CD4-positive, alpha-beta T cell (primary cell): ENCODE data around the gene KHDC1L. TPM values are rescaled to one million over a fixed set of nuclear protein-coding genes. Genes with fewer than 3 reads are reported as not detected.
"Not testable (repeated sequence)": the region's sequence is repeated elsewhere in the genome, so short reads cannot be mapped to it uniquely, and the experiment has no call there.

Source experiments
- ATAC-seq: fragments of 200-7000 bp; cut with Tn5 transposase; one replicate; pipeline ENCODE4 v1.10.0; 2022; ENCODE audit warnings: mild to moderate bottlenecking; ENCODE audit not compliant: poor library complexity
- CTCF ChIA-PET: fragments of 350-600 bp; sonication (Branson Sonifier 250); formaldehyde crosslinking; loops from one replicate; lab custom pipeline; 2021; ENCODE audit warnings: antibody characterized with exemption, inconsistent platforms; lab: Charles Lee
- POLR2A ChIA-PET: fragments of 350-600 bp; sonication (Branson Sonifier 250); formaldehyde crosslinking; loops from one replicate; lab custom pipeline; 2021; ENCODE audit warnings: antibody characterized with exemption, inconsistent platforms; lab: Charles Lee
- DNase-seq, 14 experiments: peaks; one replicate each; pipeline ENCODE4 v3.0.0-alpha.2; 2013 to 2020; ENCODE audit warnings: mixed read lengths in 2 of 14
- H3K27ac ChIP-seq, 2 donors: one replicate each; pipeline versions ENCODE4 v1.5.1 to v1.7.0; 2013; ENCODE audit warnings: low read length in 2 of 2, low read depth in 1 of 2, mild to moderate bottlenecking in 1 of 2
- H3K27me3 ChIP-seq, 2 experiments: 1 replicate in 1 of 2; 2 replicates in 1 of 2; pipeline versions ENCODE4 v1.6.1 to v1.7.0; 2013; ENCODE audit warnings: low read length in 2 of 2, control low read depth in 1 of 2, mild to moderate bottlenecking in 1 of 2, moderate library complexity in 1 of 2; ENCODE audit not compliant: insufficient read depth in 2 of 2, control insufficient read depth in 1 of 2
- H3K36me3 ChIP-seq: one replicate; pipeline ENCODE4 v1.6.1; 2013; ENCODE audit warnings: low read length, control low read depth; ENCODE audit not compliant: insufficient read depth
- H3K4me1 ChIP-seq: one replicate; pipeline ENCODE4 v1.6.1; 2013; ENCODE audit warnings: low read length, control low read depth; ENCODE audit not compliant: insufficient read depth
- H3K4me3 ChIP-seq: one replicate; pipeline ENCODE4 v1.5.1; 2013; ENCODE audit warnings: mild to moderate bottlenecking, low read length, moderate library complexity
- H3K9me3 ChIP-seq, 2 experiments: 1 replicate in 1 of 2; 2 replicates in 1 of 2; pipeline versions ENCODE4 v1.6.1 to v1.7.0; 2013; ENCODE audit warnings: low read length in 2 of 2, mild to moderate bottlenecking in 2 of 2, control low read depth in 1 of 2, moderate library complexity in 1 of 2; ENCODE audit not compliant: control insufficient read depth in 1 of 2, insufficient read depth in 1 of 2
- H3K27ac Mint-ChIP-seq: one replicate; pipeline ENCODE4 v1.8.0; 2020; ENCODE audit warnings: mixed read lengths
- H3K27me3 Mint-ChIP-seq: one replicate; pipeline ENCODE4 v1.8.0; 2021; ENCODE audit warnings: mixed read lengths
- H3K36me3 Mint-ChIP-seq: one replicate; pipeline ENCODE4 v1.8.0; 2021; ENCODE audit warnings: low read depth, mixed read lengths
- H3K4me1 Mint-ChIP-seq: one replicate; pipeline ENCODE4 v1.8.0; 2021; ENCODE audit warnings: low read depth, mixed read lengths
- H3K4me3 Mint-ChIP-seq: one replicate; pipeline ENCODE4 v1.8.0; 2020; ENCODE audit warnings: mild to moderate bottlenecking, mixed read lengths
- H3K9me3 Mint-ChIP-seq: one replicate; pipeline ENCODE4 v1.8.0; 2020; ENCODE audit warnings: mixed read lengths
- CTCF ChIP-seq: fragments of 200-600 bp; IDR thresholded peaks from one replicate; pipeline ENCODE4 v1.8.0; 2022; ENCODE audit warnings: antibody characterized with exemption, mild to moderate bottlenecking
- intact Hi-C, 2 experiments: fragments of 100-400 bp; cut with DNase I in 1 of 2; cut with micrococcal nuclease in 1 of 2; formaldehyde crosslinking; loops; one replicate each; pipeline versions ENCODE4 v1.15.1 to v1.9.0; 2023 to 2025; cut with DNase I, micrococcal nuclease
- polyA plus RNA-seq, 2 donors: library from polyadenylated mRNA; unstranded; fragments of 120-200 nt; gene quantifications; one replicate each; pipeline ENCODE4 v1.2.1, GENCODE V29; 2013
- total RNA-seq, 174 experiments: library from RNA in 2 of 174; stranded (reverse) in 2 of 174; gene quantifications; one replicate each; pipeline ENCODE4 v1.2.3 and lab custom pipeline; 2021 to 2026

Gene KHDC1L, protein sequence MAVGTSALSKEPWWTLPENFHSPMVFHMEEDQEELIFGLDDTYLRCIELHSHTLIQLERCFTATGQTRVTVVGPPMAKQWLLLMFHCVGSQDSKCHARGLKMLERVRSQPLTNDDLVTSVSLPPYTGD
- not detected for total RNA-seq
- polyA plus RNA-seq (2013, experiment 1 of 2), result not detected
- polyA plus RNA-seq (2013, experiment 2 of 2), result not detected
- 0 to 0.14 (median 0) reads per million in 172 experiments for total RNA-seq (lab: John Stamatoyannopoulos, UW)

DNA sequence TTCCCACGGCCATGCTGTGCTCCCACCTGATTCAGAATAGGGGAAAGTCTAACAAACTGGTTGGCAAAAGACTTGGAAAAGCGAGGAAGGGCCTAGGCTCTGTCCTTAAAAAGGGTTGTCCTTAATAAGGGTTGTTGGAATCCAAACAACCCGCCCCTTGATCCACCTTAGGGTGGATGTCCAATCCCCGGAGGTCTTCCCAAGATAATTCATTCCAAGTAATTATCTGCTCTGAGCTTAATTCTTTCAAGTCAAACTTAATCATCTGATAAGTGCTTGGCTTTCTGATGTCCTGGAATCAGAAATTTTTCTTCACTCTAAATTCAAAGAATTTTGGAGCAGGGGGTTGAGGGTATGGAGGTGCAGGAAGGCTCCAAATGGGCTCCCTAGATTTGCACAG, at the start of gene KHDC1L:
KHDC1L (minus strand) TSS at position 101 of the 400 bp plus-strand sequence; CDS start at position 13, 88 bp downstream.
- Histone ChIP-seq H3K4me3 (no peak within 1 kb of the TSS), H3K36me3 (no peaks in the 10 kb centered on the region), H3K4me1 (no peaks in the 10 kb centered on the region), H3K27me3 (no peaks in the 10 kb centered on the region), H3K27ac (no peak within 1 kb of the TSS), H3K9me3 (no peaks in the 10 kb centered on the region)
- Mint-ChIP-seq H3K9me3 (no peaks in the 10 kb centered on the region), H3K4me1 (no peaks in the 10 kb centered on the region), H3K36me3 (no peaks in the 10 kb centered on the region), H3K27me3 (no peaks in the 10 kb centered on the region), H3K27ac (no peak within 1 kb of the TSS), H3K4me3 (no peak within 1 kb of the TSS)
- CTCF ChIA-PET, result no interaction called here
- DNase-seq (no peak), ATAC-seq (no peak)
- POLR2A ChIA-PET, result no interaction called here
- no peak for TF ChIP-seq CTCF
- intact Hi-C loops, result no loop called here

GRCh38 chr6:73269296-73269695, 44.0 kb upstream of the KHDC1L start:
- intact Hi-C loops, H3K4me1 ChIP-seq, CTCF ChIA-PET, DNase-seq, ATAC-seq, H3K9me3 Mint-ChIP-seq, H3K36me3 ChIP-seq, H3K4me3 Mint-ChIP-seq, POLR2A ChIA-PET, H3K4me3 ChIP-seq, H3K9me3 ChIP-seq, H3K27ac ChIP-seq, H3K27ac Mint-ChIP-seq, H3K27me3 ChIP-seq, H3K27me3 Mint-ChIP-seq: not testable (repeated sequence)
- Mint-ChIP-seq H3K4me1 (peaks cover 18% of the 10 kb centered on the region), H3K36me3 (peaks cover 16% of the 10 kb centered on the region)

GRCh38 chr6:73268896-73269295, 43.6 kb upstream of the KHDC1L start:
- H3K4me1 Mint-ChIP-seq, result peaks cover 22% of the 10 kb centered on the region
- ATAC-seq, H3K9me3 Mint-ChIP-seq, H3K27ac ChIP-seq, H3K36me3 ChIP-seq, H3K4me1 ChIP-seq, DNase-seq, POLR2A ChIA-PET, H3K27ac Mint-ChIP-seq, H3K4me3 Mint-ChIP-seq, H3K27me3 ChIP-seq, H3K9me3 ChIP-seq, CTCF ChIA-PET, H3K27me3 Mint-ChIP-seq, H3K4me3 ChIP-seq, intact Hi-C loops: not testable (repeated sequence)
- peaks cover 14% of the 10 kb centered on the region for H3K36me3 Mint-ChIP-seq

- peaks cover 19% of the 10 kb centered on the region for H3K4me1 ChIP-seq
- TF ChIP-seq CTCF, result no peak
- ATAC-seq (no peak), DNase-seq (no peak)
- no peaks in the 10 kb centered on the region for H3K9me3 Mint-ChIP-seq
- POLR2A ChIA-PET, result no interaction called here
- H3K4me3 ChIP-seq, result no peak overlapping the region
- peaks cover 35% of the 10 kb centered on the region for H3K4me1 Mint-ChIP-seq
- H3K9me3 ChIP-seq, result no peaks in the 10 kb centered on the region
- H3K27me3 Mint-ChIP-seq, result no peaks in the 10 kb centered on the region
- H3K36me3 Mint-ChIP-seq, result peaks cover 10% of the 10 kb centered on the region
- H3K27me3 ChIP-seq, result no peaks in the 10 kb centered on the region
- peak overlapping the region; percentile 53 for H3K27ac Mint-ChIP-seq
- intact Hi-C loops, result loop anchor here in 1 of 2 experiments (5.0 kb wide), 1 partner anchor 258 kb away; the partner anchor contains the start of gene EEF1A1
- H3K36me3 ChIP-seq, result no peaks in the 10 kb centered on the region
- no peak overlapping the region for H3K27ac ChIP-seq
- CTCF ChIA-PET, result no interaction called here
- H3K4me3 Mint-ChIP-seq, result peak overlapping the region; percentile 81
Observed at GRCh38 chr6:73264446-73264845, 39.1 kb upstream of the KHDC1L start.
